Measurements from ENCODE around the gene PCBP3. TPM values are rescaled to one million over a fixed set of nuclear protein-coding genes. Genes with fewer than 3 reads are reported as not detected.

The PCBP3 gene
- total RNA-seq, 1 experiment from 2014 or later = not detected

DNA sequence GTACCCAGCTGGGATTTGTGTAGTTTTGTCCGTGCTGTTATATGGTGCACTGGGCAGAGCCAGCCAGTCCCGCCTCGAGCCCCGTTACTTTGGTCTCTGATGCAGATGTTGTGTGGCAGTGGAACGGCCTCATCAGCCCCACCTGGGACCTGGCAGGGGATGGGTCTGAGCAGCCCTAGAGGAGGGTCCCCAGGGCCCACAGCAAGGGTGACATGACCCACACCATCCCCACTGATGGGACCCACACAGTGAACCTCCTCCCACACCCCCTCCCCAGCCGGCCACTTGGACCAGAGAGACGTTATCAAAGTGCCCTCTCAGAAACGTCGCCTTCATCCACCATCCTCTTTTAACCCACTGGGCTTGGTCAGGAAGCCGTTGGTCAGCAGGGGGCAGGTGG is 42.0 kb upstream of the PCBP3 start:
- Histone ChIP-seq H3K4me3 (ENCODE audit: low read depth in 2 of 2, low read length in 2 of 2) (no peak overlapping the region), H3K27me3 (ENCODE audit: control insufficient read depth, insufficient read depth, low read length) (no peaks in the 10 kb centered on the region), H3K4me1 (ENCODE audit: control insufficient read depth, insufficient read depth, low read length) (no peaks in the 10 kb centered on the region), H3K27ac (ENCODE audit: low read length) (no peak overlapping the region), H3K36me3 (ENCODE audit: control insufficient read depth, insufficient read depth, low read length) (no peaks in the 10 kb centered on the region), H3K9me3 (ENCODE audit: control insufficient read depth, insufficient read depth, low read depth, low read length) (no peaks in the 10 kb centered on the region)
- ChIA-PET POLR2A (interaction anchor here (0.7 kb wide), 1 partner anchor 10 kb away, joined by 3 read pairs; no protein-coding TSS in a partner anchor), CTCF (no interaction called here)
- TF ChIP-seq, protein P1, sequence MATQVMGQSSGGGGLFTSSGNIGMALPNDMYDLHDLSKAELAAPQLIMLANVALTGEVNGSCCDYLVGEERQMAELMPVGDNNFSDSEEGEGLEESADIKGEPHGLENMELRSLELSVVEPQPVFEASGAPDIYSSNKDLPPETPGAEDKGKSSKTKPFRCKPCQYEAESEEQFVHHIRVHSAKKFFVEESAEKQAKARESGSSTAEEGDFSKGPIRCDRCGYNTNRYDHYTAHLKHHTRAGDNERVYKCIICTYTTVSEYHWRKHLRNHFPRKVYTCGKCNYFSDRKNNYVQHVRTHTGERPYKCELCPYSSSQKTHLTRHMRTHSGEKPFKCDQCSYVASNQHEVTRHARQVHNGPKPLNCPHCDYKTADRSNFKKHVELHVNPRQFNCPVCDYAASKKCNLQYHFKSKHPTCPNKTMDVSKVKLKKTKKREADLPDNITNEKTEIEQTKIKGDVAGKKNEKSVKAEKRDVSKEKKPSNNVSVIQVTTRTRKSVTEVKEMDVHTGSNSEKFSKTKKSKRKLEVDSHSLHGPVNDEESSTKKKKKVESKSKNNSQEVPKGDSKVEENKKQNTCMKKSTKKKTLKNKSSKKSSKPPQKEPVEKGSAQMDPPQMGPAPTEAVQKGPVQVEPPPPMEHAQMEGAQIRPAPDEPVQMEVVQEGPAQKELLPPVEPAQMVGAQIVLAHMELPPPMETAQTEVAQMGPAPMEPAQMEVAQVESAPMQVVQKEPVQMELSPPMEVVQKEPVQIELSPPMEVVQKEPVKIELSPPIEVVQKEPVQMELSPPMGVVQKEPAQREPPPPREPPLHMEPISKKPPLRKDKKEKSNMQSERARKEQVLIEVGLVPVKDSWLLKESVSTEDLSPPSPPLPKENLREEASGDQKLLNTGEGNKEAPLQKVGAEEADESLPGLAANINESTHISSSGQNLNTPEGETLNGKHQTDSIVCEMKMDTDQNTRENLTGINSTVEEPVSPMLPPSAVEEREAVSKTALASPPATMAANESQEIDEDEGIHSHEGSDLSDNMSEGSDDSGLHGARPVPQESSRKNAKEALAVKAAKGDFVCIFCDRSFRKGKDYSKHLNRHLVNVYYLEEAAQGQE (IDR thresholded peaks at IDR 0.05; ENCODE audit: insufficient read depth in 1 of 2, low read depth in 2 of 2, low read length in 1 of 2) = no peak
- TF ChIP-seq TCF7L2 (IDR thresholded peaks at IDR 0.05; ENCODE audit: low read depth, low read length) (no peak), SIN3A (IDR thresholded peaks at IDR 0.05; ENCODE audit: borderline replicate concordance, insufficient read depth, low read depth, low read length) (no peak), POLR2AphosphoS5 (IDR thresholded peaks at IDR 0.05; ENCODE audit: low read depth, low read length) (no peak)
- TF ChIP-seq, protein P2, sequence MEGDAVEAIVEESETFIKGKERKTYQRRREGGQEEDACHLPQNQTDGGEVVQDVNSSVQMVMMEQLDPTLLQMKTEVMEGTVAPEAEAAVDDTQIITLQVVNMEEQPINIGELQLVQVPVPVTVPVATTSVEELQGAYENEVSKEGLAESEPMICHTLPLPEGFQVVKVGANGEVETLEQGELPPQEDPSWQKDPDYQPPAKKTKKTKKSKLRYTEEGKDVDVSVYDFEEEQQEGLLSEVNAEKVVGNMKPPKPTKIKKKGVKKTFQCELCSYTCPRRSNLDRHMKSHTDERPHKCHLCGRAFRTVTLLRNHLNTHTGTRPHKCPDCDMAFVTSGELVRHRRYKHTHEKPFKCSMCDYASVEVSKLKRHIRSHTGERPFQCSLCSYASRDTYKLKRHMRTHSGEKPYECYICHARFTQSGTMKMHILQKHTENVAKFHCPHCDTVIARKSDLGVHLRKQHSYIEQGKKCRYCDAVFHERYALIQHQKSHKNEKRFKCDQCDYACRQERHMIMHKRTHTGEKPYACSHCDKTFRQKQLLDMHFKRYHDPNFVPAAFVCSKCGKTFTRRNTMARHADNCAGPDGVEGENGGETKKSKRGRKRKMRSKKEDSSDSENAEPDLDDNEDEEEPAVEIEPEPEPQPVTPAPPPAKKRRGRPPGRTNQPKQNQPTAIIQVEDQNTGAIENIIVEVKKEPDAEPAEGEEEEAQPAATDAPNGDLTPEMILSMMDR (IDR thresholded peaks at IDR 0.05) = no peak
- no TSS peak for BruUV-seq (replicated peaks)
- intact Hi-C loops (cut with micrococcal nuclease; ENCODE audit: unreplicated experiment) = no loop called here
- DNase-seq (ENCODE audit: low read depth, low spot score) (no peak), ATAC-seq (no peak)
- in situ Hi-C loops (cut with HindIII; ENCODE audit: low pct_unique_long_range_greater_than_20kb, low sequenced_read_pairs) = no loop called here

DNA sequence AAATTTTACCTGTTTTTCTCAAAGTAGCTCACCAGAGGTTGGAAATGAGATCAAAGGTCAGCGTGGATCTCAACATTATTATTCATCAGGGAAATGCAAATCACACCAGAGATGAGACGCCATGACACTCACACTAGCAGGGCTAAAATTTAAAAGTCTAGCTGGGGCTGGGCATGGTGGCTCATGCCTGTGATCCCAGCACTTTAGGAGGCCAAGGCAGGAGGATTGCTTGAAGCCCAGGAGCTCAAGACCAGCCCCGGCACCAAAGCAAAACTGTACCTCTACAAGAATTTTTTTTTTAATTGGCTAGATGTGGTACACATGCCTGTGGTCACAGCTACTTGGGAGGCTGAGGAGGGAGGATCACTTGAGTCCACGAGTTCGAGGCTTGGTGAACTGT is 41.4 kb upstream of the PCBP3 start:
- H3K27me3 ChIP-seq (ENCODE audit: control insufficient read depth, insufficient read depth, low read length) = no peaks in the 10 kb centered on the region
- no peak for ATAC-seq
- no peak overlapping the region for H3K4me3 ChIP-seq (ENCODE audit: low read depth in 2 of 2, low read length in 2 of 2)
- H3K9me3 ChIP-seq (ENCODE audit: control insufficient read depth, insufficient read depth, low read depth, low read length) = no peaks in the 10 kb centered on the region
- in situ Hi-C loops (cut with HindIII; ENCODE audit: low pct_unique_long_range_greater_than_20kb, low sequenced_read_pairs) = no loop called here
- TF ChIP-seq, protein P2 (IDR thresholded peaks at IDR 0.05) = no peak
- TF ChIP-seq TCF7L2 (IDR thresholded peaks at IDR 0.05; ENCODE audit: low read depth, low read length) (no peak), SIN3A (IDR thresholded peaks at IDR 0.05; ENCODE audit: borderline replicate concordance, insufficient read depth, low read depth, low read length) (no peak), POLR2AphosphoS5 (IDR thresholded peaks at IDR 0.05; ENCODE audit: low read depth, low read length) (no peak)
- TF ChIP-seq, protein P1 (IDR thresholded peaks at IDR 0.05; ENCODE audit: insufficient read depth in 1 of 2, low read depth in 2 of 2, low read length in 1 of 2) = no peak
- ChIA-PET CTCF (no interaction called here), POLR2A (no interaction called here)
- BruUV-seq (replicated peaks) = no TSS peak
- H3K4me1 ChIP-seq (ENCODE audit: control insufficient read depth, insufficient read depth, low read length) = no peaks in the 10 kb centered on the region
- no peaks in the 10 kb centered on the region for H3K36me3 ChIP-seq (ENCODE audit: control insufficient read depth, insufficient read depth, low read length)
- intact Hi-C loops (cut with micrococcal nuclease; ENCODE audit: unreplicated experiment) = no loop called here
- DNase-seq (ENCODE audit: low read depth, low spot score) = no peak
- H3K27ac ChIP-seq (ENCODE audit: low read length) = no peak overlapping the region

All from Panc1 (cell line).